ENCODE measurements around the gene SGPP1.
"Not testable (repeated sequence)": the region's sequence is repeated elsewhere in the genome, so short reads cannot be mapped to it uniquely, and the experiment has no call there.

SGPP1 gene

DNA sequence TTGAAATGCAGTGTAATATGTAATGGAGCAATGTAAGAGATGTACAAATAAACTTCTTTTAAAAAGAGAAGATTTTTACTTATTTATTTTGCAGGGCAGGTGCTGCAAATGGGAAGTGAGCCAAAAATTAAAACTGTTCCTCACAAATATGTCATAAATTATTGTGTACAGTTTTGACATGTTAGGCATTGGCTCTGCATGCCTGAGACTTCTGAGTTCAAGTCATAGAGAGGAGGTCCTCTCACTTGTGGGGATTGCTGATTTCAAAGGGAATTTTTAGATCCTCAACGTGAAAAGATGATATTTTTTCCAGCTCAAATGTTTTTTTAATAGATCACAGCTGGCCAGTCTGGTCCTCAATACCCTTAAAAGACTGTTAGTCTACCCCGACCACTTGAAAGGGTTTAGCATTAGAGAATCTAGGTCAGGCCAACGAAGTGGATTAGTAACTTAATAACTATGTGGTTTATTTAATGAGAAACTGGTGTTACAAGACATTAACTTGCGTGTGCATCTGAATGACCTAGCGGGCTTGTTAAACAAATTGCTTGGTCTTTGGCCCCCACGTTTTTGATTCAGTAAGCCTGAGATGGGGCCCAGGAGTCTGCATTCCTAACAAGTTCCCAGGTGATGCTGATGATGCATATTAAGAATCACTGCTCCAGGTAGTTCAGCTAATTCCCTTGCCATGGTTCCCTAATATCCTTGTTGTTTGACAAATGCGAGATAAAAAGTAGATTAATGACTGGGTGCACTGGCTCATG, 55.3 kb downstream of the SGPP1 start:
- DNase-seq = no peak

DNA sequence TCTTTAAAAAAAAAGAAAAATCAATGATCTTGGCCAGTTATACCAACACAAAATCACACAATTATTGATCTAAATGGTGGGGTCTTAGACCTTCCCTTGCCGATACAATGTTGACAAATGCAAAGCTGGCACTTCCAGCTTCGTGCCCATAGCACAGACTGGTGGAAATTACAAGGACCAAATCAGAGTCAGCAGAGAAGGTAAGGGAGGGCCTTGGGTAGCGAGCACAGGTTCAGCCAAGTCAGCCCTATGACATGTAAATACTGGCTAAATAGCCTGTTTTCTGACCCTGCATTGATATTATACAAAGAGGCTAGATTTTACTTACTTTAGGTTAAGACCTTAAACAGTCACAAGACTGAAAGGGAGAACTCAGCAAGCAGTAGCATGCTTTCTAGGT, 55.9 kb downstream of the SGPP1 start:
- no peak for DNase-seq

DNA sequence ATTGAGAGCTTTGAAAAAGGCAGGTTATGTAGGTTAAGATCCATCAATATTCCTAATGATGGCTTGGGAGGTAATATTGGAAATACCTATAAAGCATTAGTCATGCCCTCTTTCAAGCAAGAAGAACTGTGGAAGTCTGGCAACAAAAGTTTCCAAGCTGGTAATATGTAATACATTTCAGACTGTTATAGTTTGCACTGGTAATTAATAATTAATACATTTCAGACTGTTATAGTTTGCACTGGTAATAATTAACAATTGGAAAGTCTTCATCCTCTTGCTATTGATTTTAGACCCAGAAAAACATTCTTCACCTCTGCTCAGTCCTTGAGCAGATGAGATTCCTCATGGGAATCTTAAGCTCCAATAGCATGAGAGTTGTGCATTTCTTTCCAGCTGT, 57.2 kb downstream of the SGPP1 start:
- no peak for DNase-seq

DNA sequence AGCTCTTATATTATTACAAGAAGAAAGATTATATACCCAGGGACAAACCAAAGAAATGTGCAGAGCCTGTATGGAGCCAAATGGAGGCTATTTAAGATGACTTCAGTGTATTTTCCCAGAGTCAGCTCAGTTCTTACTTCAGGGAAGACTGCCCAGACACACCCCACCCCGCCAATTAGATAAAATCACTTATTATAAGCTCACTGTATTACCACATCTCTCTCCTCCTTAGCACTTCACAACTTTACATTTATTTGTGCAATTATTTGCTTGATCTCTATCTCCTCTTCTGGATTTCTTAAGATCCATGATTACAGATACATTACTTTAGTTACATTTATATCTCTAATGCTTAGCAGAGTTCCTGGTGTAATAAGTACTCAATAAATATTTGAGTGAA, 61.5 kb downstream of the SGPP1 start:
- DNase-seq = no peak

DNA sequence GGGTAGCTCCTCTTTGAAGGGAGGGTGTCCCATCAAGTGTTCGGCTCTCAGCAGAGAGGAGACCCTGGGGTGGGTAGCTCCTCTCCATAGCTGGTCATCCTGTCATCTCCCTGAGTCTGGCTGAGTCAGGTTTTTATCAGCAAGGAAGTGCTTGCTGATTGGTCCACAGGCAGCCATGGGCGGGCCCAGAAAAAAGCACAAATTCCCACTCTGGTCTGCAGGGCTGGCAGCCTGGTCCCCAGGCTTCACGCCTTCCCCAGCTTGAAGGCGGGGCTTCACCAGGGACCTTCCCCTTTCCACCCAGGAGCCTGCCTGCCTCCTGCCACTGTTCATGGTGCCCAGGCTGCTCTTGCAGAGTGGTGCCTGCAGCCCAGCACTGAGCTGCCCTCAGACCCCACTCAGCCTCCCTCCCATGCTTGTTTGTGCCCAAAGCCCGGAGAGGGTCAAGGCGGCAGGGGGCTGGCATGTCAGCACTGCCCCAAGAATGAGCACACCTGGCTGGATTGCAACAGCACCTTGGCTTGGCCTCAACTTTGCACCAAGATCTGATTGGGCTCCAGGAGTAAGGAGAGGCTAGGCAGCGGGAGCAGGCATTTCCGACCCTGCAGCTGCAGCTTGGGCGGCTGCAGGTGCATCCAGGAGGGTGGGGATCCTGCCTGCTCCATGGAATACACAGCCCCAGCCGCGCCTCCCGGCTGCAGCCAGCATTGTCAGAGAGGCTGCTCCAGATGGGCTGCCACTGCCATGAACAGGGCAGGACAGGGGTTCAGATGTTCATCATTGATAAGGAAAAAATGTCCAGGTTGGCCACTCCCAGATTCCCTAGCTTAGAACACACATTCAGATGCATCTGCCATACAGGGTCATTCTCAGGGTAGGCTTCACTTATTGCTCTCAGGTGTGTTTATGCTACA, 64.2 kb downstream of the SGPP1 start:
- no peak for DNase-seq

DNA sequence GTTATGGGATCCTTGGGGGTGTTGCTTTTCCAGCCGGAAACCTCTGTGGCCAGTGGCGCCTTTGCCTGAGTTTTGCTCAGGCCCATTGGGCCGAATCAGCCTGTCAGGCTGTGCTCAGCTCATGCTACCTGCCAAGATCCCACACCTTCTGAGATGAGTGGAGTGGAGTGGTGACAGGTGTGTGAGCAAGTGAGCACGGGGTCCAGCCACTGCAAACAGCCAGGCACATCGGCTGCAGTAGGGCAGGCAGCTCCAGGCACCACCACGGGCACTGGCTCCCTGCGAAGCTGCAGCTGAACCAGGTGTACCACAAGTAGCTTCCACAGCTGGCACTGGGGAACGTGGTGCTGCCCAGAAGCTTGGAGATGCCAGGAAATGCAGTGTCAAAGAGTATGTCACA, 65.1 kb downstream of the SGPP1 start:
- DNase-seq = no peak

DNA sequence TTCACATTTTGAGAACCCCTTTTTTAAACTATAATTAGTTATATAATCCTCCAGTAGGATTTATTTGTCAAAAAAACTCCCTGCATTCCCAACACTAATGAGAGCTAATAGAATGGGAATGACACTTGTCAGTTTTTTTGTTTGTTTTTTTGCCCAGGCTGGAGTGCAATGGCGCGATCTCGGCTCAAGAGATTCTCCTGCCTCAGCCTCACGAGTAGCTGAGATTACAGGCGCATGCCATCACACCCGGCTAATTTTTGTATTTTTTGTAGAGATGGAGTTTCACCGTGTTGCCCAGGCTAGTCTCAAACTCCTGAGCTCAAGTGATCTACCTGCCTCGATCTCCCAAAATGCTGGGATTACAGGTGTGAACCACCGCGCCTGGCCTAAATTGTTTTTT, 66.0 kb downstream of the SGPP1 start:
- not testable (repeated sequence) for DNase-seq

DNA sequence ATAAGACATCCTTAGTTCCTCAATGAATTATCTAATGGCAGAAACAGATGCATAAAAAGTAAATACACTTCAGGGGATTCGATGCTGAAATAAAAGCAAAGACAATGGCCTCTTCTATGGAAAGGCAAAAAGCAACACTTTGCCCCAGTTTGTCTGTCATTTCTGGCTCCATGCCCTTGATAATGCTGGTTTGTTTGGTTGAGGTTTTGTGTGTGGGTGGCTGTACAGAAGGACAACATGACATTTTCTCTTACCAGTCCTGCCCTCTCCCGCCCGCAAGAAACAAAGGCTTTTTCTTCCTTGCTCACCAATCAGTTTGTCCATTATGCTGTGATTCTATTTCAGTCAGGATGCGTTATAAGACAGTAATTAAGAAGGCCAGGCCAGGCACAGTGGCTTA, 68.1 kb downstream of the SGPP1 start:
- no peak for DNase-seq

DNA sequence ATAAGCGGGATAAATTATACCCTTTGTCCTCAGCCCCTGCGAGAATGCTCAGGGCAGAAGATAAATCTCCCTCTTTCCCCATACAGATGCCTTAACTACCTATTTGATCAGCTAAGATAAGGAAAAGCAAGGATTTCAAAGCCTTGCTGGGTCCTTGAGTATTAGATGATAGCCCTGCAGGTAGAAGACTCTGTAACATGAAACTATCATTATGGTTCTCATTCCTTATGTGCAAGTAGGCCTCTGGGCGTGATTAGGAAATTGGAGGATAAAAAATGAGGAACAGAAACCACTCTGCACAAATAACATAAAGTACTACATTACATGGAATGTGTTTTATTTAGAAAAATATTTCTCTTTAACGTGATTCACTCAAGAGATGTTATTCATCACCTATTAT, 71.7 kb downstream of the SGPP1 start:
- no peak for DNase-seq

DNA sequence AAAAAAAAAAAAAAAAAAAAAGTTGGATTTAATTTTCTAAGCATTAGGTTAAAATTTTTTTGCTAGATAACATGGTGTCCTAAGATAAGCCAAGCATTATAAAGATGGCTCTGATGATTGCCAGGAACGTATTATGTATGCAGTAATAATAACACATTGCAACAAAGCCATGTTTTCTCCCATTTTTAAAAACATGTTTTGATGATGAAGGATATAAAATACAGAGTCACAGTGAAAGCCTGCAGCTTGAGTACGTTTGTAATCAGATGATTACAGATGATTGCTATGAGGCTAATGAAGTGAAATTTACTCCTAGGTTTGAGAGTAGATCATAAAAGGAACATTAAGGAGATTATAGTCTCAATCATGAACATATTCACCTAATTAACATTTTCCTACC, 72.9 kb downstream of the SGPP1 start:
- no peak for DNase-seq

DNA sequence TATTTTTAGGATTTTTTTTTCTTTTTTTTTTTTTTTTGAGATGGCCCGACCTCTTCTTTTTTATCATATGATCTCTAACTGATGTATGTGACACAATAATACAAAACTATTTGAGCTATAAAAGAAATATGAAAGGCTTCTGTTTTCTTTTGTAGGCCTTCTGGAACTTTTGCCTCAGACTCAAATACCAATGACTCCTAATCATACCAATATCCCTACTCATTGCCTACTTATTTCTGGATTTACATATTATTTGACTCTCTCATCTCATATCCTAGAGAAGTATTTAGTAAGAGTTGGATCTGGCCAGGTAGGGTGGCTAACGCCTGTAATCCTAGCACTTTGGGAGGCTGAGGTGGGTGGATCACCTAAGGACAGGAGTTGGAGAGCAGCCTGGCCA, 73.5 kb downstream of the SGPP1 start:
- no peak for DNase-seq

DNA sequence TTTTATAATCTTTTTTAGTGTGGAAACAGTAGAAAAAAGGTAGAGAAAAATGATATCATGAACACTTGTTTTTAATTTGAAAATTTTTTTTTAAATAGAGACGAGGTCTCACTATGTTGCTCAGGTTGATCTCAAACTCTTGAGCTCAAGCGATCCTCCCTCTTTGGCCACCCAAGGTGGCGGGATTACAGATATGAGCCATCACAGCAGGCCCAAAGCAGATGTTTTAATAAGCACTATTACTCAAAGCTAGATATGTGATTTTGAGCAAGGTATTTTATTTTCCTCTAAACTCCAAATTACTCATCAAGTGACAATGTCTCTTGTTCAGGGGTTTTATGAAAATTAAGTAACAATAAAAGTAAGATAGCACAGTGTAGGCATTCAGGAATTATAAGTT, 75.5 kb downstream of the SGPP1 start:
- DNase-seq = no peak

DNA sequence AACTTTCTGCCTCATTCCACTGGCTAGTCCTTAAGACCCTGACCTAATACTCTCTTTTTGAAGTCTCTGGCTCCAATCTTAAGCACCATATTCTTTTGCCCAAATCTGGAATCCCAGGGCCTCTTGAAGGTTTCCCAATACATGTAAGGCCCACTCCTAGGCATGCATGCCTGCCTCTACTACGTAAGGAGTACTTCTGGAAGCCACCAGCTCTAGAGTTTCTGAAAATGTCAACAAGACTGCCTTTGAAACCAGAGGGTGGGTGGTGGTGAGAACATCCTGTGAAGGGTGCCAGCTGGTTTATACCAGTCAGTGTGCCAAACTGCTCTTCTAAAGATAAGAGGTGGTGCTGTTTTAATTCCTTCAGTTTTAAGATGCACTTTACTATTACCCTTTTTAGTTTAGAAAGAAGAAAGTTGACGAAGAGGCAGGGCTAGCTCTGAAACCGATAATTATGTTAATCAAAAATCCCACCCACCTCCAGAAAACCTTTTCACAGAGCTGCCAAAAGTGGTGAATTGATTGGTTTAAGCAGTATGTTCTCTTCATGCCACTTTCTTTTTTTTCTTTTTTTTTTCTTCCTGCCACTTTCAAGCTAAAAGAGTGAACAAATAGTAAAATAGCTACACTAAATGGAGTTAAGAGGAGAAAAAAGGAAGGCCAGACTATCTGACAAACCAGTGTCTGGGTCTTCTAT, 77.5 kb downstream of the SGPP1 start:
- DNase-seq = peak; percentile 61

DNA sequence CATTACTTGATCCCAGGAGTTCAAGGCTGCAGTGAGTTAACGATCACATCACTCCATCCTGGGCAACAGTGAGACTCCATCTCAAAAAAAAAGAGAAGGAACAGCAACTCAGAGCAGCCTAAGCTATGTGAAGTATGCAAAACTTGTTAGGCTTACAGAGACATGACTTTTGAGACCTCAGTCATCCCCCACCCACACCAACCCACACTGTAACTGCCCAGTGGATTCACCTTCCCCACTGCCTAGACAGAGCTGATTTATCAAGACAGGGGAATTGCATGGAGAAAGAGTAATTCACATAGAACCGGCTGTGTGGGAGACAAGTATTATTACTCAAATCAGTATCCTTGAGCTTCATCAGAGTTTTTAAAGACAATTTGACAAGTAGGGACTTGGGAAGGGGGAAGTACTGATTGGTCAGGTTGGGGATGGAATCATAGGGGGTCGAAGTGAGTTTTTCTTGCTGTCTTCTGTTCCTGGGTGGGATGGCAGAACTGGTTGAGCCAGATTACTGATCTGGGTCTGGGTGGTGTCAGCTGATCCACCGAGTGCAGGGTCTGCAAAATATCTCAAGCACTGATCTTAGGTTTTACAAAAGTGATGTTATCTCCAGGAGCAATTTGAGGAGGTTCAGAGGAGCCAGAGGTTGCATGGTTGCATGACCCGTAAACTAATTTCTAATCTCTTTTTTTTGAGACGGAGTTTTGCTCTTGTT, 80.0 kb downstream of the SGPP1 start:
- no peak for DNase-seq

DNA sequence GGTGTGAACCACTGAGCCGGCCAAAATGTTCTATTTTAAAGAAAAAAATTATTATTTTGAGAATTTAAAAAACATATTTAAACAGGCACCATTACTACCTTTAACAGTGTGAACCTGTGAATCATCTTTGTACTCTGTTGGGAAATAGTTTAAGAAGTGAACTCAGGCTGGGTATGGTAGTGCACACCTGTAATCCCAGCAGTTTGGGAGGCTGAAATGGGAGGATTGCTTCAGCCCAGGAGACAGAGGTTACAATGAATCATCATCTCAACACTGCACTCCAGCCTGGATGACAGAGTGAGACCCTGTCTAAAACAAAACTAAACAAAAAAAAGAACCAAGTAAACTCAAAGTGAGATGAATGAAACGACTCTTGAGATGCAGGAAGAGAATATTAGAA, 83.1 kb downstream of the SGPP1 start:
- no peak for DNase-seq

DNA sequence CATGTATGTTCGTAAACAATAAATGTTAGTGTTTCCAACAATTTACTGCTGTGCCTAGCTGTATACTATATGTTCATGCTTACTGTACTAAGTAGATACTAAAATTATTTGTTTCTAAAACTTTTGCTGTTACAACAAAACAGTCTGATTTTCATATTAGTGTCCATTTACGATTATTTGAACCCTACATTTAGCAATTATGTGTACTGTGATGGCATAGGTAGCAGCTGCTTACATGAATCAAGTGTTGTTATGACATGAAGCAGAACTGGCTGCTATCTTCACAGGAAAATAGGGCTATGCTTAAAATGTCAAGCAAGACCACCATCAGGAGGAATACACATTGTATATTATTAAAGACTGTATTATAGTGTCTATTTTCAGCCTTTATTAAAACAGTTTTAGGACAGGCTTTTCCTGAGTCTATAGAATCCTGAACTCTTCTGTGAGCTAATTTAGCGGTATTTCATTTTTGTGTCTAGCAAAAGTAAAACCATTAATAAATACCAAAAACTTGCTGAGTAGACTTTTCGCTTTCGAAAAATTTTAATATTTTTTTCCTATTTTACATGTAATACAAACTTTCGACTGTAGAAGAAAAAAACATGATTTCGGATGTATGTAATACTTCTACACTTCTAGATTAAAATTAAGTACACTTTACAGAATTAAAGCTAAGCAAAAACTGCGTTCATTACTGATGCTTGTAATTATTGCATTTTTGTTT, 85.0 kb downstream of the SGPP1 start:
- no peak for DNase-seq

DNA sequence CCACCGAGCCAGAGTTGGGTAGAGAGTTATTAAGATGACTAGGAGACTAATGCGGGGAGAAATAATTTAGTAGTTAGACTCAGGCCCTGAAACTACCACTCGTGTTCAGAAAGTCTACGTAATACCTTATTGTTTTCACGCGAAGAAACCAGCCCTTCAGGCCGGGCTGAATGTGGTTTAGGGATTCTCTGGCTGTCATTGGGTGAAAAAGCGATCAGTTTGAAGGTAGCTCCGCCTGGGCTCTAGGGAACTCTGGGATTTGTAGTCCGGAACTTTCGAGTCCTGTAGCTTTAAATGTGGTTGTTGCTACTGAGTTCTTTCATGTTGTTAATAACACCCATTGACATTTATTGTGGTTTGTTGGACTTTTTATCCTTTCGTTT, 85.6 kb downstream of the SGPP1 start:
- DNase-seq = peak; percentile 74

DNA sequence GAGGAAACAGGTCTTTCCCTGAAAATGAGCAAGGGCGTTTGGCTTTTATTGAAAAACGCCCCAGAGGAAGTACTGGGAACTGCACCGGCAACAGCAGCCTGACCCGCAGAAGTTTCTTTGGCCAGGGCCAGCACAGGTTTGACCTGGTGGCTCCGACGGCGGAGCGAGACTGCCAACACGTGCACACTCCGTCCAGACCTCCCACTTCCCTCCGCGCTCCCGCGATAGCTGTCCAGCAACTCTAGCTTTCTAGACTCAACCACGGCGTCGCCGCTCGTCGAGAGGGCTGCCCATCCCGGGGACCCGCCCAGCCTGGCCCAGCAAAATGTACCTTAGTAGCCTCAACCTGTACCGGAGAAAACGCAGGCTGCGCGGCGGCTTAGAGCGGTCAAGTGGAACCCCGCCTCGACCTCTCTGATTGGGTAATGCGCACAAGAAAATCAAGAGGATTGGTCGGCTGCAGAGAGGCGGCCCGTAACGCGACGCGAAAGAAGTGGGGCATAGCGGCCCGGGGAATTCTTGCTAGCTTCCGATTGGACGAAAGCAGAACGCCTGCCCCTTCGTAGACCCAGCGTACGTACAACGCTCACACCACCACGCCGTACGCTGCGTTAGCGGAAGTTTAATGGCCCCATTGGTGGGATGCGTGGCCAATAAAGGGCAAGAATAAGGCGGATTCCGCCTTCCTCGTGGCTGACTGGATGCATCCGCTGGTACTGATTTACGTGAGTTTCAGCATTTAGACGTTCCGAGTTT, 86.2 kb downstream of the SGPP1 start, which contains the start of gene WDR89:
Gene WDR89, minus strand, starts transcription at position 399 of the 756 bp plus-strand sequence. CDS start 41,929 bp downstream, outside the sequence.
- DNase-seq = peak; percentile 94

DNA sequence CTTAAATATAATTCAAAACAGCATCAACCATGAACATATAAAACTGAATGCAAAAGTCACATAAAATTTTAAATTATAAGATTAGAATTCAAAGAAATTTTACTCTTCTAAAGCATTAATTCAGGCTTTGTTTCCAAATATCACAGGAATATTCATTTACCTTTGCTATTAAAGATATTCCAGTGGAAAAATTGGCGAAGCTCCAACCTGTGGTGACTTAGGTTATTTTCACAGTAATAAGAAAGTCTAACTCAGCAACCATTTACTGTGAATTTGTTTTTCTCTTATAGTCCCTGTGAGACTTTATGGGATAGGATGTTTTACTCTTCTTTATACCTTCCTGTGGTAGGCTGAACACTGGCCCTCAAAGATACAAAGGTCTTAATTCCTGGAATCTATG, 89.4 kb downstream of the SGPP1 start:
- DNase-seq = no peak

DNA sequence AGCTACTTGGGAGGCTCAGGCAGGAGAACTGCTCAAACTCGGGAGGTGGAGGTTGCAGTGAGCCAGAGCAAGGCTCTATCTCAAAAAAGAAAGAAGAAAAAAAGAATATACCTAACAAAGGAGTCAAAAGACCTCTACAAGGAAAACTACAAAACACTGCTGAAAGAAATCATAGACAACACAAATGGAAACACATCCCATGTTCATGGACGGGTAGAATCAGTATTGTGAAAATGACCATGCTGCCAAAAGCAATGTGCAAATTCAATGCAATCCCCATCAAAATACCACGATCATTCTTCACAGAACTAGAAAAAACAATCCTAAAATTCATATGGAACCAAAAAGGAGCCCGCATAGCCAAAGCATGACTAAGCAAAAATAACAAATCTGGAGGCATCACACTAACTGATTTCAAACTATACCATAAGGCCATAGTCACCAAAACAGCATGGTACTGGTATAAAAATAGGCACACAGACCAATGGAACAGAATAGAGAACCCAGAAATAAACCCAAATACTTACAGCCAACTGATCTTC, 91.7 kb downstream of the SGPP1 start:
- DNase-seq = not testable (repeated sequence)

Data from activated gamma-delta T cell treated with Interleukin-2 at 50 U/mL for 16 hours (primary cell).